K562 (cell line): ENCODE results near the gene CSNK1G1. TPM values are rescaled to one million over a fixed set of nuclear protein-coding genes. Genes with fewer than 3 reads are reported as not detected.

ENCODE experiments used
- E2F1 ChIP-seq: sonication (generic); formaldehyde crosslinking; IDR thresholded peaks from 2 replicates; pipeline ENCODE4 v1.8.1; 2023; ENCODE audit warnings: mild to moderate bottlenecking, missing genetic modification reagents, moderate library complexity
- LCOR ChIP-seq: sonication (generic); formaldehyde crosslinking; IDR thresholded peaks from 2 replicates; pipeline ENCODE4 v1.8.0; 2022; ENCODE audit warnings: mild to moderate bottlenecking, missing genetic modification reagents
- MEF2A ChIP-seq: IDR thresholded peaks from 2 replicates; pipeline ENCODE4 v1.6.1; 2011; ENCODE audit warnings: low read depth, mild to moderate bottlenecking, low read length, moderate library complexity; ENCODE audit not compliant: control insufficient read depth
- NFRKB ChIP-seq: fragments of 450-650 bp; IDR thresholded peaks from 2 replicates; pipeline ENCODE4 v1.6.1; 2016; ENCODE audit warnings: low read depth
- PATZ1 ChIP-seq: fragments of 250-450 bp; sonication (Bioruptor Pico); IDR thresholded peaks from 2 replicates; pipeline ENCODE4 v1.5.0; 2020; ENCODE audit warnings: mild to moderate bottlenecking, borderline replicate concordance
- PRPF4 ChIP-seq: fragments of 200-400 bp; formaldehyde crosslinking; IDR thresholded peaks from one replicate; pipeline ENCODE4 v1.6.1; 2017; ENCODE audit warnings: low read length, low read depth, mild to moderate bottlenecking; ENCODE audit not compliant: insufficient read depth, poor library complexity, severe bottlenecking
- RREB1 ChIP-seq: fragments of 250-450 bp; sonication (Bioruptor Pico); IDR thresholded peaks from 2 replicates; pipeline ENCODE4 v1.4.0; 2020
- RUNX1 ChIP-seq: sonication (generic); IDR thresholded peaks from 2 replicates; pipeline ENCODE4 v1.6.1; 2016; ENCODE audit warnings: antibody characterized with exemption, low read depth
- SRSF3 ChIP-seq: fragments of 200-400 bp; formaldehyde crosslinking; IDR thresholded peaks from 2 replicates; pipeline ENCODE4 v1.6.1; 2016; ENCODE audit warnings: mild to moderate bottlenecking, low read length, moderate library complexity; ENCODE audit not compliant: insufficient read depth
- THRAP3 ChIP-seq: fragments of 450-650 bp; IDR thresholded peaks from 2 replicates; pipeline ENCODE4 v1.6.1; 2016; ENCODE audit warnings: mild to moderate bottlenecking, inconsistent platforms, borderline replicate concordance
- ZBTB43 ChIP-seq: sonication (generic); formaldehyde crosslinking; IDR thresholded peaks from 2 replicates; pipeline ENCODE4 v1.8.0; 2023; ENCODE audit warnings: mild to moderate bottlenecking, missing genetic modification reagents
- ZNF280A ChIP-seq: fragments of 450-650 bp; IDR thresholded peaks from 2 replicates; pipeline ENCODE4 v1.6.1; 2018; ENCODE audit warnings: mild to moderate bottlenecking, low read depth; ENCODE audit not compliant: partially characterized antibody
- ZNF696 ChIP-seq: fragments of 250-450 bp; sonication (Bioruptor Pico); conservative IDR thresholded peaks from 2 replicates; pipeline ENCODE4 v1.4.0; 2020; ENCODE audit warnings: mild to moderate bottlenecking, moderate library complexity
- ZNF778 ChIP-seq: fragments of 450-650 bp; formaldehyde crosslinking; IDR thresholded peaks from 2 replicates; pipeline ENCODE4 v1.4.0; 2020; ENCODE audit warnings: mild to moderate bottlenecking, moderate library complexity
- polyA plus RNA-seq, 8 experiments: library from polyadenylated mRNA; depleted of rRNA in 4 of 8; stranded (reverse) in 5 of 8; unstranded in 3 of 8; fragments of >200 nt; fragmentation: Nextera tagmentation in 2 of 8; fragmentation: Illumina TruSeq in 1 of 8; extraction: Ambion mirVana in 2 of 8; extraction: Trizol in 1 of 8; gene quantifications; 2 replicates each; pipeline versions ENCODE4 v1.2.1 to v1.2.3, GENCODE V29; 2011 to 2014; ENCODE audit warnings: inconsistent platforms in 1 of 8, missing spikeins in 1 of 8
- total RNA-seq, 7 experiments: library from RNA; depleted of rRNA in 6 of 7; stranded (reverse); fragments of >200 nt in 6 of 7; fragmentation: Illumina TruSeq in 2 of 7; extraction: Trizol in 2 of 7; gene quantifications; 2 replicates each; pipeline versions ENCODE4 v1.2.1 to v1.2.3, GENCODE V29; 2011 to 2021; ENCODE audit warnings: low replicate concordance in 1 of 7

CSNK1G1 gene
- total and polyA plus RNA-seq, 9 of the 15 experiments (the other 6 are each of a cell fraction or from before 2014, with no cell fraction given): 4.5 to 18.5 (median 9.5) TPM

GRCh38 chr15:64355944-64356709, at the start of gene CSNK1G1 (continued):
- TF ChIP-seq NFRKB (no peak), PATZ1 (no peak), PRPF4 (no peak), LCOR (no peak; the same call in 1 of the 2 replicates), ZBTB43 (CRISPR knock-in tag) (no peak), ZNF280A (no peak), ZNF778 (CRISPR knock-in tag) (no peak), E2F1 (no peak), MEF2A (no peak), THRAP3 (no peak), RREB1 (CRISPR knock-in tag) (no peak), SRSF3 (no peak), RUNX1 (no peak), ZNF696 (no peak)
